ENCODE results near the gene KDM7A.
A peak's percentile ranks its signal among the peaks of the same experiment; 100 is the strongest.
"Not testable (repeated sequence)": the region's sequence is repeated elsewhere in the genome, so short reads cannot be mapped to it uniquely, and the experiment has no call there.

Gene KDM7A, protein sequence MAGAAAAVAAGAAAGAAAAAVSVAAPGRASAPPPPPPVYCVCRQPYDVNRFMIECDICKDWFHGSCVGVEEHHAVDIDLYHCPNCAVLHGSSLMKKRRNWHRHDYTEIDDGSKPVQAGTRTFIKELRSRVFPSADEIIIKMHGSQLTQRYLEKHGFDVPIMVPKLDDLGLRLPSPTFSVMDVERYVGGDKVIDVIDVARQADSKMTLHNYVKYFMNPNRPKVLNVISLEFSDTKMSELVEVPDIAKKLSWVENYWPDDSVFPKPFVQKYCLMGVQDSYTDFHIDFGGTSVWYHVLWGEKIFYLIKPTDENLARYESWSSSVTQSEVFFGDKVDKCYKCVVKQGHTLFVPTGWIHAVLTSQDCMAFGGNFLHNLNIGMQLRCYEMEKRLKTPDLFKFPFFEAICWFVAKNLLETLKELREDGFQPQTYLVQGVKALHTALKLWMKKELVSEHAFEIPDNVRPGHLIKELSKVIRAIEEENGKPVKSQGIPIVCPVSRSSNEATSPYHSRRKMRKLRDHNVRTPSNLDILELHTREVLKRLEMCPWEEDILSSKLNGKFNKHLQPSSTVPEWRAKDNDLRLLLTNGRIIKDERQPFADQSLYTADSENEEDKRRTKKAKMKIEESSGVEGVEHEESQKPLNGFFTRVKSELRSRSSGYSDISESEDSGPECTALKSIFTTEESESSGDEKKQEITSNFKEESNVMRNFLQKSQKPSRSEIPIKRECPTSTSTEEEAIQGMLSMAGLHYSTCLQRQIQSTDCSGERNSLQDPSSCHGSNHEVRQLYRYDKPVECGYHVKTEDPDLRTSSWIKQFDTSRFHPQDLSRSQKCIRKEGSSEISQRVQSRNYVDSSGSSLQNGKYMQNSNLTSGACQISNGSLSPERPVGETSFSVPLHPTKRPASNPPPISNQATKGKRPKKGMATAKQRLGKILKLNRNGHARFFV

DNA sequence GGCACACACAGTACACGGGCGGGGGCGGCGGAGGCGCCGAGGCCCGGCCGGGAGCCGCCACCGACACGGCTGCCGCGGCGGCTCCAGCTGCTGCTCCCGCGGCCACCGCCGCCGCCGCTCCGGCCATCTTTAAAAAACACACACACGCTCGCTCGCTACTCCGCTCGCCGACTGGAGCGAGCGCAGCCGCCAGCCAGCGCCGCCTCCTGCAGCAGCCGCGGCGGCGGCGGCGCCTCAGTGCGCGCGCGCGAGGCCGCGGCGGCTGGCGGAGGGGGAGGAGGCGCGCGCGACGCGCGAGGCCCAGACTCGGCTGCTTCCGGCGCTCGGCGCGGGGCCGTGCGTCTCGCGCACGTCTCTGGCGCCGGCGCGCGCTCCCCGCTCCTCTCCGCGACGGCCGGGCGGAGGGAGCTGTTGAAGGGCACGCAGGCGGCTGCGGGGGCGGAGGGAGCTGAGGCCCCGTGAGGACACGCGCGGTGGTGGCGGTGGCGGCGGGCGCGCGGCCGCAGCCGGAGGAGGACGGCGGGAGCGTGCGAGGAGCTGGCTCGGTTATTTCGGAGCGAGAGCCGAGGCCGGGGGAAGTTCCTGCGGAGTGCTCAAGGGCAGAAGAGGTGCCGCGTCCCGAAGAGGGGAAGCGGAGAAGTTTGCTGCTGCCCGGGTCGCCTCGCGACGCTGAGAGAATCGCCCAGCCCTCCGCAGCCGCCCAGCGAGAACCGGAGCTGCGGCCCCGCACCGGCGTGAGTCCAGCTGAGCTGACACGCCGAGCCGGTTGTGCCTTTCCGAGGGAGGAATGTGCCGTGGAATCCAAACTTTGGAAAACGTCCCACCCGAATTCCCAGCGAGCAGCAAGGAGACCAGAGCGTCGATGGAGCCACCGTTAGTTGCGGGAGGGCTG lies at the start of gene KDM7A:
Gene KDM7A, minus strand, starts transcription at position 173 of the 892 bp plus-strand sequence. Its CDS starts 46 bp downstream, at position 127.
- peak; percentile 91 for DNase-seq

DNA sequence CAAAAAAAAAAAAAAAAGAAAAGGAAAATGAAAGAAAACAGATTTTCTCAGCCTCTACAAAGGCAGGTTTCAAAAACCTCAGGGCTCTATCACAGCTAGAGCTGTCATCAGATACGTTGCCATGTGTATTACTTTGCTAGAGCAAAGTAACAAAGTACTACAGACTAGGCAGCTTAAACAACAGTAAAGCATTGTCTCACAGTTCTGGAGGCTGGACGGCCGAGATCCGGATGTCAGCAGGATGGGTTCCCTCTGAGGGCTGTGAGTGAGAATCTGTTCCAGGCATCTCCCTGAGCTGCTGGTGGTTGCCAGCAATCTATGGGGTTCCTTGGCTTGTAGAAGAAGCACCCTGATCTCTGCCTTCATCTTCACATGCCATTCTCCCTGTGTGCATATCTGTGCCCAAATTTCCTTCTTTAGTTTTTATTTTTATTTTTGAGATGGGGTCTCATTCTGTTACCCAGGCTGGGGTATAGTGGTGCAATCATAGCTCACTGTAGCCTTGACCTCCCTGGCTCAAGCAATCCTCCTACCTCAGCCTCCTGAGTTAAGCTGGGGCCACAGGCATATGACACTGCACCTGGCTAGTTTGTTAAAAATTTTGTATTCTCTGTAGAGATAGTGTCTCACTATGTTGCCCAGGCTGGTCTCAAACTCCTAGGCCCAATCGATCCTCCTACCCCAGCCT lies 48.9 kb upstream of the KDM7A start:
- DNase-seq: no peak

GRCh38 chr7:140223515-140224221 lies 46.9 kb upstream of the KDM7A start:
- no peak for DNase-seq

- DNase-seq: no peak
Measured at GRCh38 chr7:140222814-140223213, 46.0 kb upstream of the KDM7A start.

GRCh38 chr7:140219672-140220524 lies 43.1 kb upstream of the KDM7A start:
- DNase-seq: no peak

GRCh38 chr7:140218656-140219055 lies 41.9 kb upstream of the KDM7A start:
- DNase-seq: no peak

- no peak for DNase-seq
Measured at GRCh38 chr7:140217750-140218501, 41.1 kb upstream of the KDM7A start.

DNA sequence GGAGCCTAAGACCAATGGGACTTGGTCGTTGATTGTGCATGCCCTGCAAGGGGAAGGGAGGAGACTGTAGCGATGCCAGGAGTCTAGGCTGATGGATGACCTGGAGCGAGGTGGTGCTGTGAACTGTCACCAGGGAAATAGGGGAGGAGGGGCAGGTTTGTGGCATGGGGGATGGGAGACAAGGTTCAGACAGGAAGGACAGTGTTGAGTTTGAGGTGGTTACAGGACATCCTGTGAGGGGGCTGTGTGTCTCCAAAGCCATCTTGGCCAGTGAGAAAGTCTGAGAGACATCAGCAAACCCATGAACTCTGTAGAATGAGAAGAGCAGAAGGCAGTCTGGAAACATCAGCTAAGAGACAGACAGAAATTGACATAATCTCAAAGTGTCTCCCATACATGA lies 38.5 kb upstream of the KDM7A start:
- no peak for DNase-seq

DNA sequence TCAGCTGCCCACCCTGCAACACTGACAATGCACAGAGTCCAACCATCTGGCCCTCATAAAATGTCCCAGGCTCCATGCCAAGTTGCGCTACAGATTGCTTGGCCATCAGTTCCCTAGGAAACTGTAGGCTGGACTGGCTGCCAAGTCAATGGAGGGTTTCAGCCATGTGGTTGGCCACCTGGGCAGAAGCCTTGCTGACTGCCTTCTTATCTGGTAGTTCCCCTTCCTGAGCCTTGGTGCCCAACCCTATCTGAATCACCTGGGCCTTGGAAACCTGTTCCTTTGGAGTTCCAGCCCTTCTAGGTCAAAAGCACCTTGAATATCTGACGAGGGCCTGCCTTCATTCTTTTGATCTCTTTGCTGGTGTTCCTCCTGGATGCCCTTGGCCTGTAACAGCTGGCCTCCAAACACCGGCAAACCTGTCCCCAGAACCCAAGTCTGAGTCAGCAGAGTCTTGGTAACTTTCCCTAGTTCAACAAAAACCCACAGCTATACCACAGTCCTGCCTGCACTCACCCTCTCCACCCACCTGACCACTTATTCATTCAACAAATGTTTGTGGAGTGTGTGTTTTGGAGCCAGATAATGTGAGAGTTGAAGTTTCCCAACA lies 37.4 kb upstream of the KDM7A start:
- DNase-seq: no peak

- no peak for DNase-seq
Measured at GRCh38 chr7:140213684-140214074, 36.9 kb upstream of the KDM7A start.

DNA sequence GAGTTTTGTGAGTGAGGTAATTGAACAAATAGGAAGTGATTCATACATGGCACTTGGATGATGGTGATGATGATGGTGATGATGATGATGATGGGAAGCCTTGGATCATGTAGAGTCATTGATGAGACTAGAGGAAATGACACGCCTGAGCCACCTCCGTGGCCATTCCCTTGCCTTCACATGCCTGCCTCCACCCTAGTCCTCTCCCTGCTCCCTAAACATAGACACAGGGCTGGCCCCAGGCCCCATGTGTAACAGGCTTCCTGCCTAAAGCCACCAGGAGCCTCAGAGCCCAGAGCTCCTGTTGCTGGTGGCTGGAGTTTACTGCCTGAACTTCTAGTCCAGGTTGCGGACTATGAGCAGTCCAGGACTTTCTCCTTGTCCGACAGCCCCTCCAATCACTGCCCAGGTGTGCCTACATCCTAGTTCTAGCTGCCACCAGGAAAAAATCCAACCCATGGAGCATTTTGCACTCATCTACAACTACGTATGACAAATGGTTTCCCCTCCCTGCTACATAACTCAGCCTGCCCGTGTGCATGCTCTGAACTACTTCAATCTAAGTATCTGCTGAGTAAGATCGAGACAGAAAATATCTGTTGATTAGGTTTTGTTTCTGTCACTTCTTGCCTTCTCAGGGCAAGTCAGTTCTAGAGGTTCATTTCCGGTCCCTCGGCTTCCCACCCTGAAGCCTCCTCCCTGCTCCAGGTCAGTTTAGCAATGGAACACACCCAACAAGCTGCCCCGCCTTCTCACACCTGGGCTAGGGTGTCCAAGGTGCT lies 35.5 kb upstream of the KDM7A start:
- peak; percentile 39 for DNase-seq

GRCh38 chr7:140211698-140212097 lies 34.9 kb upstream of the KDM7A start:
- DNase-seq: no peak

DNA sequence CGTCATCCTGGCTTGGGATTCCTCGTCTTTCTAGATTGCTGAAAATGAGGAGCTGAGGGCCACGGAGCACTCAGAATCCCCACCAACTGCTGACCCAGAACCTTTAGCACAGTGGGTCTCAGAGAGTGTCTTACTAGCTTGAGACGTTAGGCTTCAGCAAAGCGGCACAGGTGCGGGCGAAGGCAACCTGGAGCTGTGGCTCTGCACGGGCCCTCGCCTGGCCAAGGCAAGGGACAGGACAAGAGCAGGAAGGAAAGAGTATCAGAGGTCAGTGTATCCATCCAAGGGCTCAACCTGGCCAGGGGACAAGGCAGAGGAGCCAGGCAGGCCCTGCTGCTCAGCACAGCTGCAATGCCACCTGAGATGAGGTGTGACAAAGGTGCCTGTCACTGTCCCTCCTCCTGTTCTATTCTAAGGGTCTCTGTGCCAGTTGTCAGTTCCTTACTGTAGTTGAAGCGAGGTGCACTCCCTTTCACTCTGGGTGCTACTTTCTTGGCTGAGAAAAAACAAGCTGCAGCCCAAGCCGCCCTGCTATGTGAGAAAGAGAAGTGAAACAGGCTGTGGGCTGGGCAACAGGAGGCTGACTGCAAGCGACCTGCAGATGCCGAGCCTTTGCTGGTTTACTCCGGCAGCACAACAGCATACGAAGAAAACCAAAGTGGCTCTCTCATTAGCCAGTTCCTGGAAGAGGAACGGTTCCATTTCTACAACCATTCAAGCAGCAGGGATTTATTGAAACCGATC lies 33.3 kb upstream of the KDM7A start:
- DNase-seq: peak; percentile 68

GRCh38 chr7:140206616-140207389 lies 30.0 kb upstream of the KDM7A start:
- DNase-seq: no peak

- no peak for DNase-seq
Measured at GRCh38 chr7:140205600-140205999, 28.8 kb upstream of the KDM7A start.

DNA sequence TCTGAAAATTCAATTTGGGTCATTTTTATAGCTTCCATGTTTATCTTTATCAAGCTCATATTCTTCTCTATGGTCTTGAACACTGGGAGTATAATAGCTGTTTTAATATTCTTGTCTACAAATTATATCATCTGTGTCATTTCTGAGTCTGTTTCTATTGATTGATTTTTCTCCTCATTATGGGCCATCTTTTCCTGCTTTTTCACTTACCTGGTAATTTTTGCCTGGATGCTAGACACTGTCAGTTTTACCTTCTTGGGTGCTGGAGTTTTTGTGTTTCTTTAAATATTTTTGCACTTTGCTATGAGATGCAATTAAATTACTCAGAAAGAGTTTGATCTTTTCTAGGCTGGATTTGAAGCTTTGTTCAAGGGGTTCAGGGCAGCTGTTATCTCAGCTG lies 26.8 kb upstream of the KDM7A start:
- DNase-seq: no peak

GRCh38 chr7:140202942-140203341 lies 26.2 kb upstream of the KDM7A start:
- not testable (repeated sequence) for DNase-seq
